Activated CD4-positive, CD25-positive, alpha-beta regulatory T cell treated with anti-CD3 and anti-CD28 coated beads, Interleukin-2, amount 50 U/mL, for 16 hours (primary cell): ENCODE results near the gene DCXR.

Source experiments
- DNase-seq: peaks from one replicate; pipeline ENCODE4 v3.0.0-alpha.2; 2020; ENCODE audit warnings: low read depth, low spot score

The DCXR gene

GRCh38 chr17:82055023-82055964 is 17.8 kb upstream of the DCXR start:
- no peak for DNase-seq

DNA sequence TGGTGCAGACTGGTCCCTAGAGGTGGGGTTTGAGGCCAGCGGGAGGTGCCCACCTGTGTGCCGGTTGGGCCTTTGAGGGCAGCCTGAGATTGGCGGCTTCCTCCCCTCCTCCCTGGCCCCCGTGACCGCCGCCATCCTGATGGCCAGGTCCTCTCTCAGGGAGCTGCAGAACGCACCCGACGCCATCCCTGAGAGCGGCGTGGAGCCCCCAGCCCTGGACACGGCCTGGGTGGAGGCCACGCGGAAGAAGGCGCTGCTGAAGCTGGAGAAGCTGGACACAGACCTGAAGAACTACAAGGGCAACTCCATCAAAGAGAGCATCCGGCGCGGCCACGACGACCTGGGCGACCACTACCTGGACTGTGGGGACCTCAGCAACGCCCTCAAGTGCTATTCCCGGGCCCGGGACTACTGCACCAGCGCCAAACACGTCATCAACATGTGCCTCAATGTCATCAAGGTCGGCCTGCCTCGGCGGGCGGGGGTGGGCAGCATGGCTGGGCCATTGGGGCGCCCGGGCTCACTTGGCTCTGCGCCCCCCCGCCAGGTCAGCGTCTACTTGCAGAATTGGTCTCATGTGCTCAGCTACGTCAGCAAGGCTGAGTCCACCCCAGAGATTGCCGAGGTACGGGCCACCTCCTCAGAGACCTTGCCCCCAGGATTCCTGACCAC is 17.0 kb upstream of the DCXR start:
- DNase-seq = no peak

DNA sequence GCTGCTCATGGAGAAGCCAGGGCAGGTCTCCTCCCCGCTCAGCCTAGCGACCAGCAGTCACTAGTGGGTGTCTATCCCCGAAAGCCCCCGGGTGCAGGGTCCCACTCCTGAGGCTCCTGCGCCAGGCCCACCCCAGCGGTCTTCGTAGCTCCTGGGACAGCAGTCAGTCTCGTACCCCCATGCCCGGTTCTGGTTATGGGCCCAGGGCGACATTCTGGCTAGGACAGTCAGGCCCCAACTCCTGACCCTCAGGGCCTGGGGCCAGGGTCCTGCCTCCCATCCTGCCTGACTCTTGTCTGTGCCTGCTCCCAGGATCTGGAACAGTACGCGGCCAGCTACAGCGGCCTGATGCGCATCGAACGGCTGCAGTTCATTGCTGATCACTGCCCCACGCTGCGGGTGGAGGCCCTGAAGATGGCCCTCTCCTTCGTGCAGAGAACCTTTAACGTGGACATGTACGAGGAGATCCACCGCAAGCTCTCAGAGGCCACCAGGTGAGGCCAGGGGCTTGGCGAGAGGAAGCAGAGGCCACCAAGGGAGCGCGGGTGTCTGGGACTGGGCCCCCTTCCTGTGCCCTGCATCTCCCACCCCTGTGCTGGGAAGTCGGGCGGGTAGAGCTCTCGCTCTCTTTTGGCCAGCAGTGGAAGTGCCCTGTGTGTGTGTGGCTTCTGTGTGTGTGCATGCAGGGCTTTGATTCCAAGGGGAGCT is 16.2 kb upstream of the DCXR start:
- DNase-seq = no peak

DNA sequence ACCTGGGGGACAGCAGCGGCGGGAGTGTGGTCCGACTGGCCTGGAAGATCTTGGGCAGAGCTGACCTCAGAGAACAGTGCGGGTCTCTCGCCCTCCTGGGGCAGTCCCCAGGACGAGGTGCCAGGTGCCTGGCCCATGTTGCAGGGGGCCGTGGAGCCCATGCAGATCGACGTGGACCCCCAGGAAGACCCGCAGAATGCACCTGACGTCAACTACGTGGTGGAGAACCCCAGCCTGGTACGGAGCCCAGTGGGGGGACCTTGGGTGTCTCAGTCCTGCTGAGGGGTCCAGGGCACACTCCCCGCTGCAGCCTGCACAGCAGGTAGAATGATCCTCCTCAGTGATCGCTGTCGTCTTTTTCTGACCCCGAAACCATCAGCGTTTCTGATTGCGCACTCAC is 15.6 kb upstream of the DCXR start:
- no peak for DNase-seq

- DNase-seq = no peak
Measured at GRCh38 chr17:82052638-82053059, 15.2 kb upstream of the DCXR start.

GRCh38 chr17:82051776-82052637 is 14.5 kb upstream of the DCXR start, which contains the start of the genes GPS1 and RFNG:
Gene GPS1 (plus strand): TSS chr17:82051898. CDS start chr17:82051932, 34 bp downstream.
Gene RFNG (minus strand): TSS chr17:82051811. CDS start chr17:82051766, 45 bp downstream.
- DNase-seq = peak; percentile 75

DNA sequence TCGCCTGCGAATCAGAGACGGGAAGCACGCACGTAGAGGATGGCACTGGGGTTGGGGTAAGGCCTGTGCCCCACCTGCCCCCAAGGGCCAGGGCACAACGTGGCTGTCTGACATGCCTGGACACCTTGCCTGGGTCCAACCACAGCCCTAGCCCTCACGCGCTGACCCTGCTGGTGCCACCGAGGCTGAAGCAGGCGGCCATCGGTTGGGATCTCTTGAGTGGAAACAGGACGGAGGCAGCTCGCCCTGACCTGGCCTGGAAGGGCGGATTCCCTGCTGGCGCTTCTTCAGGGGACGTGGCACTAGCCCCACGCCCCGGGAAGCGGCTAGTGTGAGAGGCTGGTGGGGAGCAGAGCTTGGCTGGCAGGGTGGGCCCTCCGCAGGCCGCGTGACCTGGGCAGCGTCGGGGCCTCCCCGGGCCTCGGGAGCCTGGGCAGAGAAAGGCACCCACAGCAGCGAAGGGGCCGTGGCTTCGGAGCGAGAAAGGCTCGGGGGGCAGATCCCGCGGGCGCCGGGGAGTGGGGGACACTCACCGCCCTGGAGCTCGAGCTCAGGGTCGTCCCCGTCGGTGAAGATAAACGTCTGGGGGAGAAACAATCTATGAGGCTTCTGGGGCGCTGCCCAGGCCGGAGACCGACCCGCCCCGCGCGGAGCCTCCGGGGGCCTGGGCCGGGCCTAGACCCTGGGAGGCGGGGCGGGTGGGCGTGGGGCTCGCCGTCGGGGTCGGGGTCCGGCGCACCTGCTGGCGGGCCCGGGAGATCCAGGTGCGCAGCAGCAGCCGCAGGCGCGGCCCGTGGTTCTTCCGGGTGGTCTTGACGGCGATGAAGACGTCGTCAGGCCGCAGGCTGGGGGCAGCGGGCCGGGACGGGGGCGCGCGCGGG is 13.5 kb upstream of the DCXR start:
- DNase-seq = no peak

- no peak for DNase-seq
Measured at GRCh38 chr17:82050152-82050760, 12.8 kb upstream of the DCXR start.

GRCh38 chr17:82049521-82049971 is 12.0 kb upstream of the DCXR start:
- no peak for DNase-seq

DNA sequence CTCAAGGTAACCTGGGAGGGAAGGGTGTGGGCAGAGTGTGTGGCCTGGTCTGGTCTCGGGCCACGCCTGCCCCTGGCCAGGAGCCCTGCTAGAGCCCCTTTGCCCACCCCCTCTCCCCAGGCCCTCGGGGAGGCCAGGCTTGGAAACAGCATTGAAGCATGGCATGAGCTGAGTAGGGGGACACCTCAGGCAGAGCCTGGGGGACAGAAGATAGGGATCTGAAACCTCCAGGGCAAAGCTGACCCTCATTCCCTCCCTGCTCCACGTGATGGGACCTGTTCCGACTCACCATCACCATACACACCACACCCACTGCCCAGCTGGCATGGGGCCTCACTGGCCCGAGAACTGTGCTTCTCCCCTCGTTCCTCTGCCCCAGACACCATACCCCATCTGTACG is 11.6 kb upstream of the DCXR start:
- no peak for DNase-seq

GRCh38 chr17:82048571-82048971 is 11.1 kb upstream of the DCXR start:
- DNase-seq = no peak

- DNase-seq = no peak
Measured at GRCh38 chr17:82047914-82048570, 10.5 kb upstream of the DCXR start.

GRCh38 chr17:82047379-82047778 is 9.9 kb upstream of the DCXR start:
- DNase-seq = no peak

DNA sequence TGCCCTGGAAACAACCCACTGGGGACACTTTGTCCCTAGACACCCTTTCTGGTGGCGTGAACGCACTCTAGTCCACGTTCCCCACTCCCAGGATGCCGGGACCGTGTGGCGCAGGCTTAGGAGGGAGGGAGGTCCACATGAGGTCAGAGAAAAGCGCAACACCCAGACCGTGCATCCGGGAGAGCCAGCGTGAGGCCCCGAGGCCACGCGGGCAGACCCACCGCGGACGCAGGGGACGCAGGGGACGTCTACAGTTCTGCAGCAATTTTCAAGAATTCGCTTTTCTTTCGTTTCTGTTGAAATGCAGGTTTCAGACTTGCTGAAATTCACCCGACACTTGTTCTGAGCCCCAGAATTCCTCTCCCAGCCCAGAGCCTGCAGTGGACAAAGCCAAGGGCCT is 9.4 kb upstream of the DCXR start:
- no peak for DNase-seq

DNA sequence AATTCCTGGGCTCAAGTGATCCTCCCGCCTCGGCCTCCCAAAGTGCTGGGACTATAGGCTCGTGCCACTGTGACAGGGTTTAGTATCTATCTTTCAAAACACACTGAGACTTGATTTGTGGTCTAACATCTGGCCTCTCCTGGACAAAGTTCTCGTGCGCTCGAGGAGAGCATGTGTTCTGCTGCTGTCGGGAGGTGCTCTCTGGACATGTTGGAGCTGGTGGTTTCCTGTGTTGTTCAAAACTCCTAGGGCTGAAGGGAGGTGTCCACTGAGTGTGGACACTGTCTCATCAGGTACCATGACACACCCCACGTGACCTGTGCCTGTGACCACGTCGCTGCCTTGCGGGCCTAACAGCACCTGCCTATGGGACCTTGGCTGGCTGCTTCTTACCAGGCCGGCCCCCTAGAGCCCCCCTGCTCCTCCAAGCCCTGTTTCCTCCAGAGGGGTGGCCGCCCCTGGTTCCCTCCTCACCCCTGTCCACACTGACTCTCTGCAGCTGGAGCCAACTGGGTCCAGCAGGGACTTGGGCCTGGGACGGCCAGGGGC is 8.5 kb upstream of the DCXR start:
- DNase-seq = no peak

GRCh38 chr17:82043507-82043906 is 6.0 kb upstream of the DCXR start:
- no peak for DNase-seq

GRCh38 chr17:82042649-82043048 is 5.2 kb upstream of the DCXR start:
- DNase-seq = no peak

DNA sequence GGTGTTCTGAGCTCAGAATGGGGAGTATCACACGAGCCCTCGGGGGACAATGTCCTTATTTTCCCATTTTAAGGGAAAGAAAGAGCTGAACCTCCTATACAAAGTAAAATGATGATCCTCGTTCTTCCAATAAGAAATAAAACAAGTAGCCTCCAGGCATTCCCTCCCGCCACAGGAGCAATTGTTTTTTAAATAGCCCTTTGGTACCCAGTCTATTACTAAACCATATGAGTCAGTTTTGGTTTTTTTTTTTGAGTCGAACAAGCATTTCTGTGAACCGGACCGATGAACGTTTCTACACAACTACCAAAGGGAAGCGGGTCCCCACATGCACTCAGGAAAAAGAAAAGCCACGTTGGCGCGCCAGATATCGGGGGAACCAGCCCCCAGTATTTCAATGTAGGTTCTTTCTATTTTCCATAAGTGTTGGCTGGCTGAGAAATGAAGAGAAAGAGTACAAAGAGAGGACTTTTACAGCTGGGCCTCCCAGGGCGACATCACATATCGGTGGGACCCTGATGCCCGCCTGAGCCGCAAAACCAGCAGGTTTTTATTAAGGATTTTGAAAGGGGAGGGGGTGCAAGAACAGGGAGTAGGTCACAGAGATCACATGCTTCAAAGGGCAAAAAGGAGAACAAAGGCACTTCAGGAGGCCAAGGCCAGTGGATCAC is 3.8 kb upstream of the DCXR start:
- DNase-seq = no peak
